ENCODE results near the gene CDKN2B-AS1. TPM values are rescaled to one million over a fixed set of nuclear protein-coding genes. Genes with fewer than 3 reads are reported as not detected.

CDKN2B-AS1 gene
- total RNA-seq, 1 donor from 2014 or later = not detected

GRCh38 chr9:22054076-22054475, 59.5 kb downstream of the CDKN2B-AS1 start:
- H3K27ac Mint-ChIP-seq = no peak overlapping the region
- no peak overlapping the region for H3K4me2 ChIP-seq
- DNase-seq (ENCODE audit: low spot score) = no peak

GRCh38 chr9:22054529-22054928, 59.9 kb downstream of the CDKN2B-AS1 start:
- Histone ChIP-seq H3K36me3 (no peaks in the 10 kb centered on the region), H3K9ac (no peak overlapping the region), H3F3A (ENCODE audit: low read depth) (no peaks in the 10 kb centered on the region), H3K4me1 (peaks cover 8% of the 10 kb centered on the region), H3K79me2 (ENCODE audit: low read depth) (no peaks in the 10 kb centered on the region), H2AFZ (replicated peaks) (no peak overlapping the region), H3K27me3 (no peaks in the 10 kb centered on the region), H3K4me3 (no peak overlapping the region), H3K9me3 (ENCODE audit: low read depth) (no peaks in the 10 kb centered on the region), H4K20me1 (ENCODE audit: low read depth) (no peaks in the 10 kb centered on the region), H3K4me2 (no peak overlapping the region), H3K27ac (no peak overlapping the region)
- no peaks in the 10 kb centered on the region for H3K27me3 Mint-ChIP-seq (ENCODE audit: insufficient read depth, low read depth)
- TF ChIP-seq EZH2phosphoT487 (IDR thresholded peaks at IDR 0.05) (no peak), EZH2 (IDR thresholded peaks at IDR 0.05) (no peak), CTCF (IDR thresholded peaks at IDR 0.05) (no peak)
- no peak overlapping the region for H3K27ac Mint-ChIP-seq
- no peak overlapping the region for H3K4me3 Mint-ChIP-seq
- H3K4me1 Mint-ChIP-seq = peaks cover 12% of the 10 kb centered on the region
- no peaks in the 10 kb centered on the region for H3K36me3 Mint-ChIP-seq
- H3K9me3 Mint-ChIP-seq = peaks cover 2% of the 10 kb centered on the region
- DNase-seq (ENCODE audit: low spot score) = no peak

More at GRCh38 chr9:22054076-22054475, 59.5 kb downstream of the CDKN2B-AS1 start:
- H4K20me1 ChIP-seq (ENCODE audit: low read depth) = no peaks in the 10 kb centered on the region
- Mint-ChIP-seq H3K4me1 (peaks cover 12% of the 10 kb centered on the region), H3K4me3 (no peak overlapping the region), H3K9me3 (peaks cover 2% of the 10 kb centered on the region), H3K36me3 (no peaks in the 10 kb centered on the region), H3K27me3 (ENCODE audit: insufficient read depth, low read depth) (no peaks in the 10 kb centered on the region)
- H3K27me3 ChIP-seq = no peaks in the 10 kb centered on the region
- H2AFZ ChIP-seq (replicated peaks) = no peak overlapping the region
- H3K79me2 ChIP-seq (ENCODE audit: low read depth) = no peaks in the 10 kb centered on the region
- H3K9ac ChIP-seq = no peak overlapping the region
- no peak overlapping the region for H3K4me3 ChIP-seq
- peaks cover 8% of the 10 kb centered on the region for H3K4me1 ChIP-seq
- H3K27ac ChIP-seq = no peak overlapping the region
- no peaks in the 10 kb centered on the region for H3K9me3 ChIP-seq (ENCODE audit: low read depth)
- no peaks in the 10 kb centered on the region for H3F3A ChIP-seq (ENCODE audit: low read depth)
- TF ChIP-seq EZH2 (IDR thresholded peaks at IDR 0.05) (no peak), CTCF (IDR thresholded peaks at IDR 0.05) (no peak), EZH2phosphoT487 (IDR thresholded peaks at IDR 0.05) (no peak)
- H3K36me3 ChIP-seq = no peaks in the 10 kb centered on the region

- Histone ChIP-seq H3K79me2 (ENCODE audit: low read depth) (no peaks in the 10 kb centered on the region), H3K9me3 (ENCODE audit: low read depth) (no peaks in the 10 kb centered on the region), H3K4me3 (no peak overlapping the region), H2AFZ (replicated peaks) (no peak overlapping the region), H4K20me1 (ENCODE audit: low read depth) (no peaks in the 10 kb centered on the region), H3K27ac (no peak overlapping the region), H3K4me2 (no peak overlapping the region), H3K4me1 (peaks cover 8% of the 10 kb centered on the region), H3F3A (ENCODE audit: low read depth) (no peaks in the 10 kb centered on the region), H3K27me3 (no peaks in the 10 kb centered on the region), H3K36me3 (no peaks in the 10 kb centered on the region), H3K9ac (no peak overlapping the region)
- no peak for TF ChIP-seq EZH2 (IDR thresholded peaks at IDR 0.05)
- no peak for TF ChIP-seq EZH2phosphoT487 (IDR thresholded peaks at IDR 0.05)
- TF ChIP-seq CTCF (IDR thresholded peaks at IDR 0.05) = no peak
- Mint-ChIP-seq H3K4me3 (no peak overlapping the region), H3K9me3 (peaks cover 2% of the 10 kb centered on the region), H3K36me3 (no peaks in the 10 kb centered on the region), H3K27me3 (ENCODE audit: insufficient read depth, low read depth) (no peaks in the 10 kb centered on the region), H3K27ac (no peak overlapping the region), H3K4me1 (peaks cover 12% of the 10 kb centered on the region)
- DNase-seq (ENCODE audit: low spot score) = no peak
These were observed 60.5 kb downstream of the CDKN2B-AS1 start for GRCh38 chr9:22055090-22055489.

Data from neural progenitor cell (in vitro differentiated cells).